ENCODE data around the gene CALML5. TPM values are rescaled to one million over a fixed set of nuclear protein-coding genes. Genes with fewer than 3 reads are reported as not detected.
A peak's percentile ranks its signal among the peaks of the same experiment; 100 is the strongest.

The CALML5 gene
- total and polyA plus RNA-seq, 9 of the 15 experiments (the other 6 are each of a cell fraction or from before 2014, with no cell fraction given): not detected

GRCh38 chr10:5477948-5478693 lies 21.2 kb downstream of the CALML5 start (continued):
- peak; percentile 24 for TF ChIP-seq PRDM10 (IDR thresholded peaks at IDR 0.05; ENCODE audit: partially characterized antibody)
- peak; percentile 74 for TF ChIP-seq EGR1 (conservative IDR thresholded peaks at IDR 0.05)
- TF ChIP-seq TBP (optimal IDR thresholded peaks at IDR 0.05; ENCODE audit: low read depth, low read length): peak; percentile 57
- TF ChIP-seq NR2C2 (CRISPR knock-in tag; IDR thresholded peaks at IDR 0.05): no peak
- TF ChIP-seq NR2C2 (tag; IDR thresholded peaks at IDR 0.05): 0 out of 2 replicates have a peak, but pooled peaks have one; percentile 23
- TF ChIP-seq UBTF (IDR thresholded peaks at IDR 0.05; ENCODE audit: borderline replicate concordance in 1 of 2, low read depth in 2 of 2, low read length in 2 of 2): peak in 1 of 2 experiments; percentile 52; a peak in 3 of 4 replicates
- no peak for TF ChIP-seq SREBF1 (IDR thresholded peaks at IDR 0.05; ENCODE audit: borderline replicate concordance, low read depth, low read length)
- TF ChIP-seq RB1 (IDR thresholded peaks at IDR 0.05; ENCODE audit: low read depth): no peak
- TF ChIP-seq ESRRA (IDR thresholded peaks at IDR 0.05; ENCODE audit: borderline replicate concordance, low read depth): peak; percentile 65; the same call in 1 of the 2 replicates
- TF ChIP-seq ZNF184 (CRISPR knock-in tag; IDR thresholded peaks at IDR 0.05): no peak
- no peak for TF ChIP-seq CHAMP1 (IDR thresholded peaks at IDR 0.05)
- TF ChIP-seq PREB (CRISPR knock-in tag; IDR thresholded peaks at IDR 0.05): no peak
- TF ChIP-seq CTCF (IDR thresholded peaks at IDR 0.05 in 2 of 3, conservative IDR thresholded peaks at IDR 0.05 in 1 of 3; ENCODE audit: insufficient read depth in 2 of 3, low read depth in 1 of 3, low read length in 3 of 3): no peak
- TF ChIP-seq ZNF589 (CRISPR knock-in tag; IDR thresholded peaks at IDR 0.05; ENCODE audit: low read depth): 0 out of 2 replicates have a peak, but pooled peaks have one; percentile 67
- TF ChIP-seq RAD51 (IDR thresholded peaks at IDR 0.05; ENCODE audit: borderline replicate concordance, low read depth): peak; percentile 32; the same call in 1 of the 2 replicates
